ENCODE data around the gene C2CD3.

The C2CD3 gene

GRCh38 chr11:73982595-73982989, 188.2 kb downstream of the C2CD3 start, which contains the start of gene UCP2:
Gene UCP2, minus strand, starts transcription at chr11:73982843. Its CDS starts 4,465 bp downstream, at chr11:73978378.
- no peak for DNase-seq (ENCODE audit: low read depth)

GRCh38 chr11:73981051-73981805, 189.6 kb downstream of the C2CD3 start:
- no peak for DNase-seq (ENCODE audit: low read depth)

- no peak for DNase-seq (ENCODE audit: low read depth)
Observed at GRCh38 chr11:73980001-73980961, 190.5 kb downstream of the C2CD3 start.

- DNase-seq (ENCODE audit: low read depth), result no peak
Observed at GRCh38 chr11:73978576-73979086, 192.2 kb downstream of the C2CD3 start.

- no peak for DNase-seq (ENCODE audit: low read depth)
Observed at GRCh38 chr11:73977856-73978519, 192.8 kb downstream of the C2CD3 start.

- no peak for DNase-seq (ENCODE audit: low read depth)
Observed at GRCh38 chr11:73976451-73977151, 194.2 kb downstream of the C2CD3 start.

GRCh38 chr11:73975479-73975757, 195.4 kb downstream of the C2CD3 start:
- DNase-seq (ENCODE audit: low read depth), result no peak

- no peak for DNase-seq (ENCODE audit: low read depth)
Observed at GRCh38 chr11:73974604-73975478, 196.0 kb downstream of the C2CD3 start.

GRCh38 chr11:73972620-73973449, 198.0 kb downstream of the C2CD3 start:
- no peak for DNase-seq (ENCODE audit: low read depth)

- DNase-seq (ENCODE audit: low read depth), result no peak
Observed at GRCh38 chr11:73972187-73972586, 198.6 kb downstream of the C2CD3 start.

- no peak for DNase-seq (ENCODE audit: low read depth)
Observed at GRCh38 chr11:73971175-73971719, 199.6 kb downstream of the C2CD3 start.

GRCh38 chr11:73969991-73970800, 200.6 kb downstream of the C2CD3 start:
- no peak for DNase-seq (ENCODE audit: low read depth)

GRCh38 chr11:73969091-73969490, 201.7 kb downstream of the C2CD3 start:
- DNase-seq (ENCODE audit: low read depth), result no peak

- DNase-seq (ENCODE audit: low read depth), result no peak
Observed at GRCh38 chr11:73968356-73968966, 202.3 kb downstream of the C2CD3 start.

GRCh38 chr11:73965764-73966121, 205.1 kb downstream of the C2CD3 start:
- no peak for DNase-seq (ENCODE audit: low read depth)

GRCh38 chr11:73965076-73965763, 205.6 kb downstream of the C2CD3 start:
- no peak for DNase-seq (ENCODE audit: low read depth)

GRCh38 chr11:73963861-73964260, 206.9 kb downstream of the C2CD3 start:
- DNase-seq (ENCODE audit: low read depth), result no peak
